Erythroblast (primary cell): Measurements from ENCODE around the gene REG3G.

Experiments used
- GATA1 ChIP-seq: IDR thresholded peaks from 2 replicates; pipeline ENCODE4 v1.6.1; 2011; ENCODE audit warnings: low read depth, mild to moderate bottlenecking, control low read depth, low read length, moderate library complexity
- POLR2A ChIP-seq: IDR thresholded peaks from 2 replicates; pipeline ENCODE4 v1.6.1; 2011; ENCODE audit warnings: mild to moderate bottlenecking, low read length

GRCh38 chr2:78984386-78984785 lies 41.1 kb upstream of the REG3G start:
- TF ChIP-seq POLR2A (no peak), GATA1 (no peak)
